Stomach (tissue), 4 donors: ENCODE measurements around the gene FAM228B.

Source experiments
- EP300 ChIP-seq: sonication (generic); formaldehyde crosslinking; IDR thresholded peaks from one replicate; pipeline ENCODE4 v1.6.1; 2017; ENCODE audit warnings: antibody characterized with exemption
- POLR2A ChIP-seq, 4 donors: fragments of 450-650 bp; IDR thresholded peaks; one replicate each; pipeline ENCODE4 v1.6.1; 2016; ENCODE audit warnings: antibody characterized with exemption in 4 of 4, control low read depth in 2 of 4, mild to moderate bottlenecking in 1 of 4, moderate library complexity in 1 of 4
- POLR2AphosphoS5 ChIP-seq, 3 donors: sonication (generic); formaldehyde crosslinking; IDR thresholded peaks; one replicate each; pipeline ENCODE4 v1.6.1; 2016; ENCODE audit warnings: antibody characterized with exemption in 3 of 3
- TF ChIP-seq, protein P1 (sequence below), 7 experiments: fragments of 450-650 bp in 4 of 7; fragments of 200-600 bp in 3 of 7; sonication (generic) in 3 of 7; IDR thresholded peaks; one replicate each; pipeline ENCODE4 v1.5.1; 2016 to 2019; ENCODE audit warnings: antibody characterized with exemption in 7 of 7, control low read depth in 2 of 7, mild to moderate bottlenecking in 1 of 7

GRCh38 chr2:24082787-24083566 lies 40.3 kb upstream of the FAM228B start:
- TF ChIP-seq, protein P1, sequence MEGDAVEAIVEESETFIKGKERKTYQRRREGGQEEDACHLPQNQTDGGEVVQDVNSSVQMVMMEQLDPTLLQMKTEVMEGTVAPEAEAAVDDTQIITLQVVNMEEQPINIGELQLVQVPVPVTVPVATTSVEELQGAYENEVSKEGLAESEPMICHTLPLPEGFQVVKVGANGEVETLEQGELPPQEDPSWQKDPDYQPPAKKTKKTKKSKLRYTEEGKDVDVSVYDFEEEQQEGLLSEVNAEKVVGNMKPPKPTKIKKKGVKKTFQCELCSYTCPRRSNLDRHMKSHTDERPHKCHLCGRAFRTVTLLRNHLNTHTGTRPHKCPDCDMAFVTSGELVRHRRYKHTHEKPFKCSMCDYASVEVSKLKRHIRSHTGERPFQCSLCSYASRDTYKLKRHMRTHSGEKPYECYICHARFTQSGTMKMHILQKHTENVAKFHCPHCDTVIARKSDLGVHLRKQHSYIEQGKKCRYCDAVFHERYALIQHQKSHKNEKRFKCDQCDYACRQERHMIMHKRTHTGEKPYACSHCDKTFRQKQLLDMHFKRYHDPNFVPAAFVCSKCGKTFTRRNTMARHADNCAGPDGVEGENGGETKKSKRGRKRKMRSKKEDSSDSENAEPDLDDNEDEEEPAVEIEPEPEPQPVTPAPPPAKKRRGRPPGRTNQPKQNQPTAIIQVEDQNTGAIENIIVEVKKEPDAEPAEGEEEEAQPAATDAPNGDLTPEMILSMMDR (IDR thresholded peaks at IDR 0.05), result no peak
- TF ChIP-seq EP300 (no peak), POLR2AphosphoS5 (IDR thresholded peaks at IDR 0.05) (no peak), POLR2A (IDR thresholded peaks at IDR 0.05) (no peak)
